ENCODE measurements around the gene BCAR3.

The BCAR3 gene

DNA sequence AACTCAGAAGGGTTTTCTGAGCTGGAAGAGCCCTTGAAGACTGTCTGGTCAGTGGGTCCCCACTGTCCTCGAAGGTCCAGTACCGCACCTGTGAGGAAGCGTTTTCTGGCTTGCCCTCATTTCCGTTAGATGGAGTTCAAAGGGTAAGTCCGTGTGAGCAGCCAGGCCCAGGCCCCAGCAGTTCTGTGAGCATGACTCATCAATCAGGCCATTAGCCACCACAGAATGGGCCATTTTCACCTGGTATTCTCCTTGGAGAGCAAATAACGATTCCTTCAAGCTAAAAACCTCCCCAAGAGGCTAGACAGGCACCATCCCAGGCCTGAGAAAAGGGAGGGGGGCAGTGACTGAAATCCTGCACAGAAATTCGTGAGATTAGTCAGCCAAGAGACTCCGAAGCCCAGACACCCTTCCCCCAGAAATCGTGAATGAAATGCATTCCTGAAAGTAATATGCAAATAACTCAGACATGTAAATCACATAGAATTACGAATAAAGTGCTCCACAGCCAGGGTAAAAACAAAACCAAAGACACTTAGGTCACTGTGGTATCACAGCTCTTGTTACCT is 66.0 kb downstream of the BCAR3 start:
- no peak for DNase-seq

DNA sequence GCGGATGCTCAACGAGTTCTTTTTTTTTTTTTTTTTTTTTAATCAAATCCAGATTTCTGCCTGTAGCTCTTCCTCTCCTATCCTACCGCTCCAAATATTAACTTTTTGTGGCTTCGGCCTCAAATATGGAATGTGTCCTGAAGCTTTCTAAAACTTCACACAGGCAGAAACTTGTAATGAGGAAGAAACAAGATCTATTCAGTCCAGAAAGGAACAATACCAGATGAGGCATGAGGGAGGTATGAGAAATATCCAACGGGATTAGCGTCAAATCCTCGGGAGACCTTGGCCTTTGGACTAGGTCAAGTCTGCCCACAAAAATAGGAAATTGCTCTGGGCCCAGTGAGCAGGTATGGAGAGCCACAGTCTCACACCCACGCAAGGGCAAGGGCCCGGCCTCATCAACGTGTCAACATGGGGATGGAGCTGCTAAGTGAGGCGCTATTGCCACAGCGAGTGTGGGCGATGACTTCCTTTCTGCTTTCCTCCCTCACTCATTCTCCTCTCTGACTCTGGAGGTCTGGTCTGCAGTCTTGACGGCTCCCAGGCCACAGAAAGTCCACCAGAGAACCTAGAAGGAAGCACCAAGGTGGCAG is 66.6 kb downstream of the BCAR3 start:
- no peak for DNase-seq

DNA sequence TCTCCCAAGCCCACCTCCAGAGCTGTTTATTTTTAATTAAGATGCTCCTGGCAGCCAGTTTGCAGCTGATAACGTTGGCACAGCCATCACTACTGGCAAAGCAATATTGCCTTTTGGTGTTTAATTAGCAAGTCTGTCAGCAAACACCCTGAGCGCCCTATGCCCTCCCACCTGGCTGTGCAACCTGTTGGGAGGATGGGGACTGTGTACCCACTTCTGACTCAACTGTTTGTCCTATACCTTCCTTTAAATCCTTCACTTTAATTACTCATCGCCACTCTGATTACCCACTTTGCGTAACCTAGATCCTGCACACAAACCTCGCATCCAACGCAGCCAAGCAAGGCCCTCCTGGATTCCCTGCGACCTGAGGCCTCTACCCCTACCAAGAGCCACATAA is 67.1 kb downstream of the BCAR3 start:
- DNase-seq: no peak

DNA sequence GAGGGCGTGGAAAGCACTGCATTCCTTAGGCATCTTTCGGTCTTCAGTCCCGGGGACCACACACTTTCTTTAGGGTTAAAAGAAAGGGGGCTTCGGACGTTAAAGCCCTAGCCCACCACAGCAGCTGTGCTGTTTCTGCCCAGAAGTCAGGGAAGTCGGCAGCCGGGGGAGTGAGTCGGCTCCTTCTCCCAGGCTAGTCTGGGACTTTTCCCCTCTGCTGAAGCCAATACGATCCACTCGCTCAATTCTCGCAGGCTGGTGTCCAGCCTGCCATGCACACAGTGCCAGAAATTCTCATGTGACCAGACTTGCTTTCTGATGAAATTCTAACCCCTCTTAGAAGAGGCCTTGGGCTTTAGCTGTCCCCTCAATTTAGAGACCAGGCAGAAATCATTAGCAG is 67.7 kb downstream of the BCAR3 start:
- no peak for DNase-seq

DNA sequence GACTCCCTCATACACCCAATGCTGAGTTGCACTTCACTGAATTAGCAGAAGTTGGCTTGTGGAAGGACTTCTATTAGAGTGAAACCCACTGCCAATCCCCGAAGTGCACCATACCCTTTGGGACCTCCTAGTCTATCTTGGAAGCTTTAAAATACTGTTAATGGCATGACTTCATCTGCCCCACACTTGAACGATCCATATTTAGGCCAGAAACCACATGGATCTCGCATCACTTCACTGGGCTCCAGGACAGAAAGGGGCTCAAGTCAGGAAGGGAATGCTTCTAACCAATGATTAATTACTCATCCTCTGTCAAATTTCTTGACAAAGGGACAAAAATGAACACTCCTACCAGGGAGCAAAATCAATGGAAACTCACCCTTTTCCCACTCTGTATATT is 69.1 kb downstream of the BCAR3 start:
- no peak for DNase-seq

DNA sequence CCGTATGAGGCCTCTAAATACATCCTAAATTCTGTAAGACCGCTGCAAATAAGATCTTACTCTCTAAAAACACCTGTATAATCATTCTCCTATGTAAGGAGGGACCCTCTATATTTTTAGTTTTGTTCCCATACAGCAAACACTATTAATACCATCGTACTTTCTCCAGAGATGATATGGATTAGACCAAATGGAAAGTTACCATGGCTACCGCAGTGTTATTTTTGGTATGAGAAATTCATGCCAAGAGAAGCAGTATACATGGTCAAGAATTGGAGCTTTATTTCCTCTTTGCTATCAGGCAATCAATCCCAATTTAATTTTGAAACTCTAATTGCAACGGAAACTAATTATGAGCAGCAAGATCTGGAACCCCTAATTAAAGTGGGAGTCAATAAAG is 70.0 kb downstream of the BCAR3 start:
- no peak for DNase-seq

DNA sequence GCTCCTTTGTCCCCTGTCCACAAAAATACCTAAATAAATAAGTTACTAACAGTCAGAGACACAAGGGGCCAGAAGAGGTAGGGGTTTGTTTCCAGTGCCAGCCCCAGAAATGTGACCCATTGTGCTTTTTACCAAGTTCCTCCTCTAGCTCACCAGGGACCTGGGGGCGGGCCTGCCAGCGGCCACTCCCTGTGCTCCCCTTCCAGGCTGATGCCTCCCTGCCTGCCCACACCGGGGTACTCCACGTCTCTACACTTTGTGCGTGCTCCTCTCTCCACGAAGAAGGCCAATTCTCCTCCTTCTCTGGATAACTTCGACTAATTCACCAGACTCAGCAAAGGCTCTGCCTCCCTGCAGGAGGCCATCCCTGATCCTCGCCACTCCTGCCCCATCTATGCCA is 72.1 kb downstream of the BCAR3 start:
- no peak for DNase-seq

DNA sequence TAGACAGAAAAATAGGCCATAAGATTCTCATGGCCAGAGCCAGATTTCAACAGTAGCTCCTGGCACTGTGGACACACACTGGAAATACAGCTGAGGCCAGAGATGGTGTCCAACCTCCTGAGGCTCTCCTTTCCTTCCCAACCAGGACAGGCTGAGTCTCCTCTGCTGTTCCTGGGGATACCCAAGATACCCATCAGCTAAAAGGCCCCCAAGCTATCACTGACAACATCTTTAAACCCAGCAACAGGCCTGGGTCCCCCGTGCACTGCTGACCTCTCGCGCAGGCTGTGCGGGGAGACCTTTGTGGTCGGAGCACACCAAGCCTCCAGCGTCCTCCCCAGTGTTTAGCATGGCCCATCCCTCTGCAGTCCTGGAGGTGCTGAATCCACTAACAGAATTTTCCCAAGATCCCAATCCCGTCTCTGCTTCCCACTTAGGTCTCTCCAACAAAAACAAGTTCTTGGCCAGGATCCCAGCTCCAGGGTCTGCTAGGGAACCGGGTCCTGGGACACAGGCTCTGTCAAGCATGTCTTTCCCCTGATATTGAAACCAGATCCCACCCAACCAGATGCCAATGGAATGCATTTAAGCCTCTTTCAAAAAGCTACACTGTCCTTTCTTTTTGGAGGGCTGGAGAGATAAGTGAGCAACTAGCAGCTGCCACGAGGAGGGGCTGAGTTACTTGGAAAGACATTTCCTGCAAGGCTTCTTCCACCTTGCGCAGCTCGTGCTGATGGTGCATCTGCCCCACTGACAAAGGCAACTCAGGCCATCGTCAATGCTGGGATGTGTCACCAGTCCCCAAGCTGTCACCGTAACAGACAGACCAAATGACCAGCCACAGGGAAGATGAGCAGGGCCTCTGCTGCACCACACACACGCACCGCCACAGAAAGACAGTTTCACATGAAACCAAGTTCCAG is 73.2 kb downstream of the BCAR3 start:
- no peak for DNase-seq

DNA sequence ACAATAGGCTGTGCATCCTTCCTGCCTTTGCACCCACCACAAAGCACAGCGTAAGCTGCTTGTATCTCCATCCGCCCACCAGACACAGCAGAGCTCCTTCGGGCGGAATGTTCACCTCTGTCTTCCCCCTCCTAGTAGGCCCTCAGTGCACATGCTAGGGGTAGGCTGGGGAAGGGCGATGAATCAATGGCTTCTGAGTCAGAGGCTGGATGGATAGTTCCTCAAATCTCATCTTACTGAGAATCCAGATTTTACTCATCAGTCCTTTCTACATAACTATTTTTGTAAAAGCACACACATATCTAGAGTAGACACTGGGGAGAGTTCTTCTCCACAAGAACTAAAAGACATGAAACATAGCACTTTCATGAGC is 73.8 kb downstream of the BCAR3 start:
- no peak for DNase-seq

DNA sequence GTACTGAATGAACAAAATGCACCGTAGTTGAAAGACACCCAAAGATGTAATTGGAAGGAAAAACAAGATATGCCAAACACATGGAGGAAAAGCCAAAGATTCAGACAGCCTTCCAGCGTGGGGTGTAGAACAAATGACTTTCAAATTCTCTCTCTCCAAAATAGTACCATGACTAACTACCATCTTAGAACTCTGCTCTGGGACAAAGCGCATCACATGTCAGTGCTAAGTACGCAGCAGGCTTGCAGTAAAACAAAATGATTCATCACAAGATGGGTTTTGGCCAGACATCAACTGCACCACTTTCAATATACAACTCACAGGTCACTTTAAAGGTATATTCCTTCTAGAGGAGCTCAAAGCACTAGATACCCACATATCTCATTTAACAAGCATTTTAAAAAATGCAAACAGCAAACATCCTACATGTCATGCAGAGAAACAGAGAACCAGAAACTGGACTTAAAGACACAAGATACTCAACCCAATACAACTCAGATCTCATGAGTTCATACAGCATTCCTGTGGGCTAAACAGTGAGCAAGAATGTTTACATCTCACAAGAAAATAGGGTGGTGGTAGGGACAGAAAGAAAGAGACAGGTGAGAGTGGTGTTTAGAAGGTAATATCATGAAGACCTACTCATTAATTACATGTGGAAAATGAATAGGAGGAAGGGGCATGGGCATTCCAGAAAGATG is 75.7 kb downstream of the BCAR3 start:
- DNase-seq: no peak

DNA sequence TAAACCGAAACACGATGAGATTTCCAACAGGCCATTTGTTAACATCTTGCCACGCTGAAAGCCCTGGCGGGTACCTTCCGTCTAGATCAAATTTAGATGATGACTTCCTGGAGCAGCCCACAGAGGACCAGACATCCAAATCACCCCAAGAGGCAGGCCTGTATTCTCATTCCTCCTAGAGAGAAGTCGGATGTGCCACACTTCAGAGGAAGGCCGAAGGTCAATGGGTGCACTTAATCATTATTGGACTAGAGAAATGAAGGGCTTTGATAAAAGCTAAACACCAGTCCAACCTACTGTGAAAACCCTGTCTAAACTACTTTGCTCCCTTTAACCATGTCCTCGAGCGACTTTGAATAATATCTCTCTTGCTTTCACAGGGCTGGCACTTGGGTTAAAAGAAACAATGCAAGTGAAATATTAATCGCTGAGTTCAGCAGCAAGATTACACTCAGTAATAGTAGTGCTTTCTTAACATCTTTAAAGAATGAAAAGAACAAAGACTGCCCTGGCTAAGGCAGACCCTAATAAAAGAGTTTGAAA is 76.5 kb downstream of the BCAR3 start:
- no peak for DNase-seq

DNA sequence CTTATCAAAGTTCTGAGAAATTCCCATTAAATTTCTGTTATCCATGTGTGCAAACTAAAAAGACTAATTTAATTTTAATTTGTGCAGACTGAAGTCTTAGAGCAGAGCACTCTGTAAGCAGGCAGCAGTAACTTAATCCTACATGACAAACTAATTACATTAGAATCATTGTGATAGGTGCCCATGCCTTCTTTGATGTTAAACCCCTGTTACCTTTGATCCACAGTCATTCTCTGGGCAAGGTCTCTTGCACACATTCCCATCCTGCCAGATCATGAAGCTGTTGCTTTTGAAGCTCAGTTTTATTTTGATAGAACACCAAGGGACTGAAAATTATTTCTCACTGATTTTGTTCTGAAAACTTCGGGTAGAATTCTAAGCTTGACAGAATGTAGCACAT is 77.2 kb downstream of the BCAR3 start:
- no peak for DNase-seq

DNA sequence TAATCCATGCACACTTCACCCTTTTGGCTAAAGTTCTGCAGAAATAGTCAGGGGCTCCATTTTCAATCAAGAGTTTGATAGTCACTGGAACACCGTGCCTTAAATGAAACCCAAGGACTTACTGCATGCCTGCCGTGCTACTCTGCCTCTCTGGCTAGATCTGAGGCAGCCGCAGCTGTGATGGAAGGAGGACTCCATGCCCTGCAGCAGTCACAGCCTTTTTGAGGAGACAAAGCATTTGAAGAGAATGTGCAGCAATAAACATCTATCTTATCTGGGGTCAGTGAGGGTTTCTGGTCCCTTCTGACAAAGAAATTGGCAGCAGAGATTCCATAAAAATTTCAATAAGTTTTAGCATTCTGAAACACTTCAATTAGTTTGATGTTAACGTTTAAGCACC is 78.0 kb downstream of the BCAR3 start:
- no peak for DNase-seq

DNA sequence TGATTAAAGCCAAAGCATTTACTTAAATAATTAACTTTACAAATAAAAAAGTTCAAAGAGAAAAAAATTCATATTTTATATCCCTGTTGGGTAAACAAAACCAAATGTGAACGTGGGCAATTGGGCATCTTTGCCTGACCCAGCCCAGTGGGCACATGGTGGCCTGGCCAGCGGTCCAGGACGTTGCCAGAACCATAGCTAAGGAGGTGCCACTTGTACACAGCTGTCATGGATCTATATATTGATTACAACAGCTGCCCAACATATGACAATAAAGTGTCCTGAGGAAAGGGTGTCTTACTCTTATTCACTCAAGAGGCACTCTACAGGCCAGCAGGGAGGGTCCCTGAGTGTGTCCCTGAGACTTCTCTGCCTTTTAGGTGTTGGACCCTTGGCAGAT is 78.5 kb downstream of the BCAR3 start:
- no peak for DNase-seq

DNA sequence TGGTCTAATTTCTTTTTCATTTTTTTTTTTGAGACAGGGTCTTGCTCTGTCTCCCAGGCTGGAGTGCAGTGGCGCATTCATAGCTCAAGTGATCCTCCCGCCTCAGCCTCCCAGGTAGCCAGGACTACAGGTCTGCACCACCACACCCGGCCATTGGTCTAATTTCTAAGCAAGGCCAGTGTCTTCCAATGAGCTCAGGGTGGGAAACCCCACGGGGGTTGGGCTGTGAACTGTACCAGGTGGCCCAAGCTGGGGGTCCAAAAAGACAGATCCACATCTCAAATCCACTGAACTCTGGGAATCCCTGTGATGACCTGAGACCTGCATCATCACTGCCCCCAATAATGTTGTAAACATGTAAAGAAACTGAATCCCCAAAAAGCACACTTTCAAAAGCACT is 79.5 kb downstream of the BCAR3 start:
- DNase-seq: no peak

DNA sequence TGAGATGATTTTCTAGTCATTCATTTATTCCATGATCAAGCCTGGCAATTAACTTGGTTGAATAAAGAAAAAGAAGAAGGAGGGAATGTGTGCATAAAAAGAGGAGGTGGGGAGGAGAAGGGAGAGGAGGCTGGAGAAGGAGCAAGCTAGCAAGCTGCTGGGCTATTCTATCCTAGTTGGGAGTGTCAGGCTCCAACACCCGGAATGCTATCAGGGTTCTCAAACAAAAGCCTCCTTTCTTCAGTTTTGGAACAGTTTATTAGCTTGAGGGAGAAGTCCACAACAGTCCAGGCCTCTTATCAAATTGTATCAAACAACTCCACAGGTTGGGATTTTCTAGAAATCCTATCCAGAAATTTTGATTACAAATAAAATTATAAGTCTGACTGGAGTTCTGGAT is 80.0 kb downstream of the BCAR3 start:
- no peak for DNase-seq

DNA sequence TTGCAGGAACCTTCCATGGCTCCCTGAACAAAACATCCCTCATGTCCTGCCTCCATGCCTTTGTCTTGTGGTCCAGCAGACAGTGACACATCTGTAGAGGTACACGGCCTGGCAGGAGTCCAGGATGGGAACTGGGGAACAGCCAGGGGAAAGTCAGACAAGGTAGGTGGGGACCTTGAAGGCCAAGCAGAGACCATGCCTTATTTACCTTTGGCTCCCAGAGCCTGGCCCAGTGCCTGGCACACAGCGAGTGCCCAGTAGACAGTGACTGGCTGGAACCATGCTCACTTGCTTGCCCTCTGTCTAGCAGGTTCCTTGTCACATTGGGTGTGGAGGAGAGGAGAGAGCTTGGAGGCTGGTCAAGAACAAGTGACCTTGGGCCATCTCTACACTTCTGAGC is 81.0 kb downstream of the BCAR3 start:
- no peak for DNase-seq

DNA sequence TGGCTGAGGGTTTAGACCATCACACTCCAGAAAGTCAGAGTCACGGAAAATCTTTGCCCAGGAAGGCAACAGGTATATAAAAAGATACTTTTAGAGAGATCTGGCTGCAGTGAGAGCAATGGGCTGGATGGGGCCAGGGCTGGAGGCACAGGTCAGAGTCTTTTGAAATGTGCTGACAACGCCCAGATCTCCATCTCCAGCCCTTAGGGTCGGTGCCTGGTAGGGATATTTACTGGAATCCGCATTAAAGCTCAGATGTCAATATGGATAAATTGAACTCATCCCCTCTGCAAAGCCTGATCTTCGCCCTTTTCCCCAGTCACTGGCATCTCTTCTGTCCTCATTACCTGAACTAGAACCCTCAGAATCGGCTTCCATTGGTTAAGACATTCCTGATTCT is 82.2 kb downstream of the BCAR3 start:
- no peak for DNase-seq

DNA sequence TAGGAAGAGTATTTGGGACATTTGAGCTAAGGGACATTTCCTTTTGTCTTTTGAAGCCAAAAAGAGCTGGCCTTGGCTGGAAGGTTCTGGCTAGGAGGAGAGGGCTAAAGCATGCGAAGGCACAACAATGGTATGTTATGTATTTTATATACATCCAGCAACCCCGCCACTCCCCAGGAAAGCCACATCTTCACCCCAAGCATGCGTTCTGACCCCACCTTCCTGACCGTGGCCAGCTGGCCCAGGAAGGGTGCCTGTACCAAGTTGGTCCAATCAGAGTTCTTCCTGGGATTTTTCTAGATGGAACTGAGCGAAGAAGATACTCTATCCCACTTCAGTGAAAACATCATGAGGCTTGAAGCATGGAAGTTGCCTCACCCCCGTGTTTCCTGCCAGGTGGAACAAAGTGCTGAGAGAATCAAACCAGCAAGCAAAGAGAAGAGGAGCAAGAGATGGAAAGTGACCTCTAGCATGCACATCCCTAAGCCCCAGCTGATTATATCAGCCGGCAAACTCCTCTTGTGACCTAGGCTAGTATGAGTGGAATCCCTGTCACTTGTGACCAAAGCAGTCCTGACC is 82.7 kb downstream of the BCAR3 start:
- DNase-seq: no peak

DNA sequence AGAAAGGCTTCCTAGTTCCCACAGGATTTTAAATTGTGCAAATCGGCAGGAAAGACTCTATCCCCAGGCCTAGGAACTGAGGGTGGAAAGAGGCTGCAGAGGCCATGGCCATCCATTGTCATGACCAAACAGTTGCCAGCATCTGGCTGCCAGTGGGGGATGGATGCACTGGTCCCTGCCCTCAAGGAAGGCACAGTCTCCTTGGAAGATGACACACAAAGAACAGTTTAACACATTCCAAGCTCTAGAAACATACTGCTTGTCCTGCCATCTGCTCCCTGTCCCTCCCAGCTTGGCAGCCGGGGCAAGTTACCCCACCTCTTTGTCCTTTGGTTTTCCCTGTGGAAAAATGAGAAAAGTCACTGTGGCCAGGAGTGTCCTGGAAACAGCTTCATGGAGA is 83.2 kb downstream of the BCAR3 start:
- no peak for DNase-seq

DNA sequence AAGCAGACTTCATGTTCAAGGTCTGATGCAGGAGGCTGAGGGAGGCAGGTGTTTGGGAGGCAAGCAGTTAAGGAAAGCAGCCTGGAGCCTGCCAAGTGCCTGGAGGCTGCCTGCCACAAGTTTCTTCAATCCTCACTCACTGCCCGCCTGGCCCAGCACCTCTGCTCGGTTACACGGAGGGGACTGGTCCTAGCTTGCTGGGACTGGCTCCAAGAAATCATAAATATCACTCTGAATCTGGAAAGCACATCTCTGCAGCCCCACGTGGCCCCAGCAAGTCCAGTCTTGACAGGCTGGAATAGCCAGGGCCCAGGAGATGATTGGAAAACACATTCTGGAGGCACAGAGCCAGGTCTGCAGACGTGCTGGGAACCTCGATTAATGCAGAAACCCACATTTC is 83.9 kb downstream of the BCAR3 start:
- no peak for DNase-seq

DNA sequence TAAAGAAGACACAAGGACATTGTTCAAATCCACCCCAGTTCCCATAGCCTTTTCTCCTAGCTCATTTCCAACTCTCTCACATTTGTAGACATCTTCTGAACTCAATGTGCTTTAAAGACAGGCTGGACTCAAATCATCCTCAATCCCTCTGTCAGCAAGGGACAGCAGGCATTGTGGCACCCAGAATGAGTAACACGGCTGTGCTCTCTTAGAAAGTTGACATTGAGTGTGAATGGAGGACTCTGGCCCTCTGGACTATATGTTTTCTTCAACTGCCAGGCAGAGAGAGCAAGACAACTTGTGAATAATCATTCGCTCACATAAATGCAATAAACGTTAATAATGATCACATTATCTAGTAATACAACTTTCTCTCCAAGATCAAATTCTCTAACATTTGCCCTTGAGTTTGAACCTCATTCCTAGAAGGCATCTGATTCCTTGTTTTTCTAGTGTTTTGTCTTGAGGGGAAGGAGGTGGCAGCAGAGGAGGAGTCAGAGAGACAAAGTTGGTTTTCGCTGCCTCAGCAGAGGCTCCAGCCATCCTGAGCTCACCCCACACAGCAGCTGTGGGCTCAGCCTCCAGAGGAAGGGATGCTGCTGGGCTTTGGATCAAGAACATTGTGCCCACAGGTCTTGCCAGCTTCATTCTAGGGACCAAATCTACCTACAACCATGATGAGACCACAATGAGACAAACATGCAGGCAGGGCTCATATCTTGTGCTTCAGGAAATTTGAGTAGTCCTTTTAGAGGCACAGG is 85.1 kb downstream of the BCAR3 start:
- DNase-seq: no peak

Measured in right kidney (tissue), 1 donor.